Upper lobe of left lung (tissue), 6 donors: ENCODE data around the gene GRIK4. TPM values are rescaled to one million over a fixed set of nuclear protein-coding genes. Genes with fewer than 3 reads are reported as not detected.

Experiments
- ATAC-seq, 2 donors: fragments of 200-7000 bp; cut with Tn5 transposase; one replicate each; pipeline ENCODE4 v1.9.1; 2022; ENCODE audit warnings: mild to moderate bottlenecking in 2 of 2, moderate library complexity in 2 of 2; ENCODE audit not compliant: low FRiP score in 2 of 2
- DNase-seq, 2 donors: peaks; one replicate each; pipeline ENCODE4 v3.0.0-alpha.2; 2019 to 2020
- H3K27ac ChIP-seq, 4 donors: fragments of 200-600 bp; sonication (generic); one replicate each; pipeline ENCODE4 v1.5.1; 2016 to 2019
- H3K27me3 ChIP-seq, 4 donors: fragments of 200-600 bp; sonication (generic); one replicate each; pipeline ENCODE4 v1.5.1; 2017 to 2019
- H3K36me3 ChIP-seq, 4 donors: fragments of 200-600 bp; sonication (generic); one replicate each; pipeline ENCODE4 v1.5.1; 2016 to 2019
- H3K4me1 ChIP-seq, 4 donors: fragments of 200-600 bp; sonication (generic); one replicate each; pipeline ENCODE4 v1.5.1; 2018 to 2019
- H3K4me3 ChIP-seq, 4 donors: fragments of 200-600 bp; sonication (generic); one replicate each; pipeline ENCODE4 v1.5.1; 2017 to 2019; ENCODE audit warnings: mild to moderate bottlenecking in 2 of 4, moderate library complexity in 1 of 4
- H3K9me3 ChIP-seq, 4 donors: fragments of 200-600 bp; sonication (generic); one replicate each; pipeline ENCODE4 v1.5.1; 2018 to 2019
- CTCF ChIP-seq, 6 experiments: fragments of 450-650 bp in 4 of 6; fragments of 200-600 bp in 2 of 6; sonication (generic) in 2 of 6; IDR thresholded peaks; one replicate each; pipeline ENCODE4 v1.5.1; 2016 to 2019; ENCODE audit warnings: antibody characterized with exemption in 6 of 6
- EP300 ChIP-seq, 4 donors: sonication (generic); formaldehyde crosslinking; IDR thresholded peaks; one replicate each; pipeline ENCODE4 v1.5.1; 2017; ENCODE audit warnings: antibody characterized with exemption in 4 of 4, control low read depth in 2 of 4
- POLR2A ChIP-seq, 4 donors: fragments of 450-650 bp; IDR thresholded peaks; one replicate each; pipeline ENCODE4 v1.5.1; 2016 to 2017; ENCODE audit warnings: antibody characterized with exemption in 4 of 4, mild to moderate bottlenecking in 2 of 4
- POLR2AphosphoS5 ChIP-seq, 2 donors: sonication (generic); formaldehyde crosslinking; IDR thresholded peaks; one replicate each; pipeline ENCODE4 v1.5.1; 2017; ENCODE audit warnings: antibody characterized with exemption in 2 of 2
- WGBS, 2 donors: methylation state at CpG; one replicate each; pipeline ENCODE4 v1.1.5; 2017 to 2018; 5-methylcytosine and 5-hydroxymethylcytosine counted together
- total RNA-seq, 6 donors: library from RNA; depleted of rRNA in 4 of 6; stranded (reverse); fragments of >200 nt in 4 of 6; gene quantifications; one replicate each; pipeline versions ENCODE4 v1.1.0 to v1.2.1, GENCODE V29; 2016 to 2021
- donor health status: DM: no; HTN: no; CAD: no; lungs with moderate emphysema.
- donor health status: DM: no; HTN: yes; CAD: no; lungs with severe emphysema.

Gene GRIK4
- total RNA-seq, 6 donors from 2014 or later: 0.30 to 8.4 (median 0.78) TPM

- H3K4me1 ChIP-seq: no peaks in the 10 kb centered on the region
- H3K27ac ChIP-seq: no peak overlapping the region
- DNase-seq (peak in 1 of 2 donors; percentile 51), ATAC-seq (no peak)
- no peaks in the 10 kb centered on the region for H3K27me3 ChIP-seq
- TF ChIP-seq EP300 (IDR thresholded peaks at IDR 0.05) (no peak), POLR2A (IDR thresholded peaks at IDR 0.05) (no peak), CTCF (IDR thresholded peaks at IDR 0.05) (no peak), POLR2AphosphoS5 (IDR thresholded peaks at IDR 0.05) (no peak)
- H3K9me3 ChIP-seq: peaks cover 0 to 5% (median 0%) of the 10 kb centered on the region in 4 donors
- no peak overlapping the region for H3K4me3 ChIP-seq
- no peaks in the 10 kb centered on the region for H3K36me3 ChIP-seq
- WGBS, 2 donors: 92 to 95% methylated on average over 12 of the region's 12 CpGs
Measured at GRCh38 chr11:120537996-120538395, 26.4 kb downstream of the GRIK4 start.

DNA sequence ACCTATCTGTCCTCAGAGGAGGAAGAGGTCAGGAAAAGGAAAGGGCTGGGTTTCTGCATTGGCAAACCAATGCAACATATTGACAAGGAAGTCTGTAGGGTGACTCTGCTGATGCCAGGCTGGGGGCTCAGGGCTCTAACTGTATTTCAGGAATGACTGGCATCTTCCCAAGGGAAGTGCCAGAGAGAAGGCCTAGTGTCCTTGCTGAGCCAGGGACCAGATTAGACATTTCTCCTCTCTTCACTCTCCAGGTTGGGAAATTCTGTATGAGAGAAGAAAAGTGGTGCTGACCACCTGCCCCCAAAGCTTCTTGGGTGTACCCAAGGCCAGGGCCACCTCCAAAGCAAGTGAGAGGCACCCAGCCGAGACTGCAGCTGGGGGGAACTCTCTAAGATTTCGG is 27.2 kb downstream of the GRIK4 start:
- no peak for TF ChIP-seq POLR2AphosphoS5 (IDR thresholded peaks at IDR 0.05)
- TF ChIP-seq CTCF (IDR thresholded peaks at IDR 0.05): no peak
- TF ChIP-seq POLR2A (IDR thresholded peaks at IDR 0.05): no peak
- TF ChIP-seq EP300 (IDR thresholded peaks at IDR 0.05): no peak
- ATAC-seq (no peak), DNase-seq (no peak)
- Histone ChIP-seq H3K27me3 (no peaks in the 10 kb centered on the region), H3K4me3 (no peak overlapping the region), H3K9me3 (peaks cover 0 to 5% (median 0%) of the 10 kb centered on the region in 4 donors), H3K4me1 (no peaks in the 10 kb centered on the region), H3K27ac (no peak overlapping the region), H3K36me3 (no peaks in the 10 kb centered on the region)
- 89 to 100% methylated on average over 2 of the region's 2 CpGs for WGBS, 2 donors

GRCh38 chr11:120539667-120540369 is 28.3 kb downstream of the GRIK4 start:
- no peak for ATAC-seq
- 81 to 92% methylated on average over 8 to 9 of the region's 9 CpGs for WGBS, 2 donors
- no peak for DNase-seq
- no peaks in the 10 kb centered on the region for H3K36me3 ChIP-seq
- H3K27me3 ChIP-seq: no peaks in the 10 kb centered on the region
- H3K27ac ChIP-seq: no peak overlapping the region
- peaks cover 0 to 5% (median 0%) of the 10 kb centered on the region in 4 donors for H3K9me3 ChIP-seq
- no peak overlapping the region for H3K4me3 ChIP-seq
- H3K4me1 ChIP-seq: no peaks in the 10 kb centered on the region
- TF ChIP-seq EP300 (IDR thresholded peaks at IDR 0.05): no peak
- TF ChIP-seq POLR2AphosphoS5 (IDR thresholded peaks at IDR 0.05): no peak
- no peak for TF ChIP-seq POLR2A (IDR thresholded peaks at IDR 0.05)
- no peak for TF ChIP-seq CTCF (IDR thresholded peaks at IDR 0.05)

- Histone ChIP-seq H3K36me3 (no peaks in the 10 kb centered on the region), H3K9me3 (peaks cover 0 to 5% (median 0%) of the 10 kb centered on the region in 4 donors), H3K27me3 (no peaks in the 10 kb centered on the region), H3K4me3 (no peak overlapping the region), H3K4me1 (no peaks in the 10 kb centered on the region), H3K27ac (no peak overlapping the region)
- no peak for DNase-seq
- 48 to 61% methylated on average over 8 of the region's 8 CpGs for WGBS, 2 donors
- no peak for ATAC-seq
- no peak for TF ChIP-seq POLR2A (IDR thresholded peaks at IDR 0.05)
- TF ChIP-seq EP300 (IDR thresholded peaks at IDR 0.05): no peak
- TF ChIP-seq CTCF (IDR thresholded peaks at IDR 0.05): no peak
- no peak for TF ChIP-seq POLR2AphosphoS5 (IDR thresholded peaks at IDR 0.05)
Measured at GRCh38 chr11:120540744-120541465, 29.4 kb downstream of the GRIK4 start.
